ENCODE results near the gene NPAS2.

The NPAS2 gene

GRCh38 chr2:100976645-100977391 is 156.9 kb downstream of the NPAS2 start:
- Histone ChIP-seq H2AFZ (ENCODE audit: low read length) (no peak overlapping the region), H3F3A (ENCODE audit: insufficient read depth, low read length) (no peaks in the 10 kb centered on the region), H3K4me2 (ENCODE audit: low read depth, low read length) (no peak overlapping the region), H4K20me1 (ENCODE audit: insufficient read depth, low read length) (no peaks in the 10 kb centered on the region), H3K27me3 (replicated peaks; ENCODE audit: insufficient read depth, low read length) (no peaks in the 10 kb centered on the region), H3K4me1 (ENCODE audit: low read length) (no peaks in the 10 kb centered on the region), H3K79me2 (ENCODE audit: low read length) (no peaks in the 10 kb centered on the region), H3K9me3 (replicated peaks; ENCODE audit: insufficient read depth, low read length) (no peaks in the 10 kb centered on the region), H3K36me3 (replicated peaks; ENCODE audit: insufficient read depth, low read length) (no peaks in the 10 kb centered on the region), H3K27ac (ENCODE audit: low read length) (no peak overlapping the region), H3K9me2 (replicated peaks; ENCODE audit: insufficient read depth, low read length) (no peaks in the 10 kb centered on the region), H3K4me3 (ENCODE audit: low read length) (no peak overlapping the region), H3K9ac (ENCODE audit: low read length) (no peak overlapping the region)
- no peak for DNase-seq
- TF ChIP-seq CTCF (IDR thresholded peaks at IDR 0.05; ENCODE audit: low read length), result no peak
- TF ChIP-seq EZH2phosphoT487 (IDR thresholded peaks at IDR 0.05; ENCODE audit: low read length), result no peak
- no peak for TF ChIP-seq EZH2 (optimal IDR thresholded peaks at IDR 0.05; ENCODE audit: low read depth, low read length)

- Histone ChIP-seq H2AFZ (ENCODE audit: low read length) (no peak overlapping the region), H3K9me2 (replicated peaks; ENCODE audit: insufficient read depth, low read length) (no peaks in the 10 kb centered on the region), H3F3A (ENCODE audit: insufficient read depth, low read length) (no peaks in the 10 kb centered on the region), H3K27me3 (replicated peaks; ENCODE audit: insufficient read depth, low read length) (no peaks in the 10 kb centered on the region), H3K4me2 (ENCODE audit: low read depth, low read length) (no peak overlapping the region), H3K36me3 (replicated peaks; ENCODE audit: insufficient read depth, low read length) (no peaks in the 10 kb centered on the region), H3K4me1 (ENCODE audit: low read length) (no peaks in the 10 kb centered on the region), H3K79me2 (ENCODE audit: low read length) (no peaks in the 10 kb centered on the region), H4K20me1 (ENCODE audit: insufficient read depth, low read length) (no peaks in the 10 kb centered on the region), H3K9ac (ENCODE audit: low read length) (no peak overlapping the region), H3K9me3 (replicated peaks; ENCODE audit: insufficient read depth, low read length) (no peaks in the 10 kb centered on the region), H3K4me3 (ENCODE audit: low read length) (no peak overlapping the region), H3K27ac (ENCODE audit: low read length) (no peak overlapping the region)
- DNase-seq, result no peak
- no peak for TF ChIP-seq EZH2phosphoT487 (IDR thresholded peaks at IDR 0.05; ENCODE audit: low read length)
- no peak for TF ChIP-seq EZH2 (optimal IDR thresholded peaks at IDR 0.05; ENCODE audit: low read depth, low read length)
- TF ChIP-seq CTCF (IDR thresholded peaks at IDR 0.05; ENCODE audit: low read length), result no peak
Measured at GRCh38 chr2:100977511-100977910, 157.6 kb downstream of the NPAS2 start.

- Histone ChIP-seq H3K79me2 (ENCODE audit: low read length) (no peaks in the 10 kb centered on the region), H3K4me2 (ENCODE audit: low read depth, low read length) (no peak overlapping the region), H3K9me3 (replicated peaks; ENCODE audit: insufficient read depth, low read length) (no peaks in the 10 kb centered on the region), H2AFZ (ENCODE audit: low read length) (no peak overlapping the region), H3F3A (ENCODE audit: insufficient read depth, low read length) (no peaks in the 10 kb centered on the region), H3K4me3 (ENCODE audit: low read length) (no peak overlapping the region), H3K27me3 (replicated peaks; ENCODE audit: insufficient read depth, low read length) (no peaks in the 10 kb centered on the region), H3K4me1 (ENCODE audit: low read length) (no peaks in the 10 kb centered on the region), H3K27ac (ENCODE audit: low read length) (no peak overlapping the region), H3K9ac (ENCODE audit: low read length) (no peak overlapping the region), H3K9me2 (replicated peaks; ENCODE audit: insufficient read depth, low read length) (no peaks in the 10 kb centered on the region), H3K36me3 (replicated peaks; ENCODE audit: insufficient read depth, low read length) (no peaks in the 10 kb centered on the region), H4K20me1 (ENCODE audit: insufficient read depth, low read length) (no peaks in the 10 kb centered on the region)
- no peak for TF ChIP-seq EZH2 (optimal IDR thresholded peaks at IDR 0.05; ENCODE audit: low read depth, low read length)
- TF ChIP-seq CTCF (IDR thresholded peaks at IDR 0.05; ENCODE audit: low read length), result no peak
- no peak for TF ChIP-seq EZH2phosphoT487 (IDR thresholded peaks at IDR 0.05; ENCODE audit: low read length)
- DNase-seq, result no peak
Measured at GRCh38 chr2:100978582-100979191, 158.7 kb downstream of the NPAS2 start.

Data from MM.1S (cell line).